ENCODE measurements around the gene EEIG2. TPM values are rescaled to one million over a fixed set of nuclear protein-coding genes. Genes with fewer than 3 reads are reported as not detected.

EEIG2 gene
- total RNA-seq, 4 donors from 2014 or later, result 15.7 to 27.0 (median 24.9) TPM

GRCh38 chr1:108573183-108573582 lies 13.3 kb downstream of the EEIG2 start:
- 92 to 100% methylated on average over 2 of the region's 2 CpGs for WGBS, 2 donors (ENCODE audit: low coverage in 1 of 2)

GRCh38 chr1:108574008-108574407 lies 14.1 kb downstream of the EEIG2 start:
- Histone ChIP-seq H3K36me3 (no peaks in the 10 kb centered on the region), H3K4me1 (peaks cover 0 to 26% (median 14%) of the 10 kb centered on the region in 4 donors), H3K27me3 (no peaks in the 10 kb centered on the region), H3K27ac (no peak overlapping the region), H3K4me3 (no peak overlapping the region), H3K9me3 (no peaks in the 10 kb centered on the region)
- DNase-seq, result no peak
- in situ Hi-C loops (cut with MboI; ENCODE audit: low pct_ligation_motif_present in 1 of 4, low pct_unique_long_range_greater_than_20kb in 1 of 4, low sequenced_read_pairs in 3 of 4) (loop anchor here in 1 of 4 donors (25.0 kb wide), 1 partner anchor 362 kb away; the partner anchor contains the start of gene SLC25A24), intact Hi-C loops (cut with DNase I; ENCODE audit: low total_unique reads) (no loop called here)
- TF ChIP-seq EP300 (IDR thresholded peaks at IDR 0.05; ENCODE audit: low read depth) (no peak), POLR2AphosphoS5 (IDR thresholded peaks at IDR 0.05) (no peak), CTCF (IDR thresholded peaks at IDR 0.05) (no peak), POLR2A (IDR thresholded peaks at IDR 0.05) (no peak)

More at GRCh38 chr1:108573183-108573582, 13.3 kb downstream of the EEIG2 start:
- H3K36me3 ChIP-seq, result no peaks in the 10 kb centered on the region
- intact Hi-C loops (cut with DNase I; ENCODE audit: low total_unique reads) (no loop called here), in situ Hi-C loops (cut with MboI; ENCODE audit: low pct_ligation_motif_present in 1 of 4, low pct_unique_long_range_greater_than_20kb in 1 of 4, low sequenced_read_pairs in 3 of 4) (loop anchor here in 1 of 4 donors (25.0 kb wide), 1 partner anchor 361 kb away; the partner anchor contains the start of gene SLC25A24)
- no peaks in the 10 kb centered on the region for H3K9me3 ChIP-seq
- no peak overlapping the region for H3K4me3 ChIP-seq
- peaks cover 0 to 26% (median 14%) of the 10 kb centered on the region in 4 donors for H3K4me1 ChIP-seq
- no peak for TF ChIP-seq POLR2A (IDR thresholded peaks at IDR 0.05)
- TF ChIP-seq POLR2AphosphoS5 (IDR thresholded peaks at IDR 0.05), result no peak
- no peak for TF ChIP-seq CTCF (IDR thresholded peaks at IDR 0.05)
- TF ChIP-seq EP300 (IDR thresholded peaks at IDR 0.05; ENCODE audit: low read depth), result no peak
- no peaks in the 10 kb centered on the region for H3K27me3 ChIP-seq
- DNase-seq, result no peak
- no peak overlapping the region for H3K27ac ChIP-seq

- intact Hi-C loops (cut with DNase I; ENCODE audit: low total_unique reads), result no loop called here
- no peak for DNase-seq
- Histone ChIP-seq H3K27me3 (no peaks in the 10 kb centered on the region), H3K9me3 (no peaks in the 10 kb centered on the region), H3K4me1 (peaks cover 0 to 18% (median 13%) of the 10 kb centered on the region in 4 donors), H3K27ac (no peak overlapping the region), H3K36me3 (no peaks in the 10 kb centered on the region), H3K4me3 (no peak overlapping the region)
- in situ Hi-C loops (cut with MboI; ENCODE audit: low pct_ligation_motif_present in 1 of 4, low pct_unique_long_range_greater_than_20kb in 1 of 4, low sequenced_read_pairs in 3 of 4), result no loop called here
- TF ChIP-seq POLR2AphosphoS5 (IDR thresholded peaks at IDR 0.05) (no peak), CTCF (IDR thresholded peaks at IDR 0.05) (no peak), POLR2A (IDR thresholded peaks at IDR 0.05) (no peak), EP300 (IDR thresholded peaks at IDR 0.05; ENCODE audit: low read depth) (no peak)
Measured at GRCh38 chr1:108575375-108575774, 15.5 kb downstream of the EEIG2 start.

- no peak overlapping the region for H3K4me3 ChIP-seq
- in situ Hi-C loops (cut with MboI; ENCODE audit: low pct_ligation_motif_present in 1 of 4, low pct_unique_long_range_greater_than_20kb in 1 of 4, low sequenced_read_pairs in 3 of 4), result no loop called here
- no peak for DNase-seq
- no peaks in the 10 kb centered on the region for H3K27me3 ChIP-seq
- H3K27ac ChIP-seq, result peak overlapping the region; percentile 70 to 82 (median 78)
- peaks cover 0 to 11% of the 10 kb centered on the region in 2 donors for H3K9me3 ChIP-seq
- peak in 1 of 3 donors; percentile 28 for TF ChIP-seq POLR2AphosphoS5 (IDR thresholded peaks at IDR 0.05)
- no peak for TF ChIP-seq CTCF (IDR thresholded peaks at IDR 0.05)
- TF ChIP-seq POLR2A (IDR thresholded peaks at IDR 0.05), result no peak
- TF ChIP-seq EP300 (IDR thresholded peaks at IDR 0.05; ENCODE audit: low read depth), result no peak
- H3K36me3 ChIP-seq, result no peaks in the 10 kb centered on the region
- intact Hi-C loops (cut with DNase I; ENCODE audit: low total_unique reads), result no loop called here
- peaks cover 13 to 43% (median 29%) of the 10 kb centered on the region in 4 donors for H3K4me1 ChIP-seq
- WGBS, 2 donors (ENCODE audit: low coverage in 1 of 2), result 41 to 57% methylated on average over 4 of the region's 4 CpGs
Measured at GRCh38 chr1:108583757-108584427, 24.0 kb downstream of the EEIG2 start.
